GM18499 (cell line): Measurements from ENCODE around the gene NPR2.

Experiments used
- ATAC-seq: cut with Tn5 transposase; IDR thresholded peaks from one replicate; pipeline ENCODE4 v1.9.1; 2021; ENCODE audit warnings: moderate number of reproducible peaks; ENCODE audit not compliant: insufficient read depth, unreplicated experiment

The NPR2 gene

DNA sequence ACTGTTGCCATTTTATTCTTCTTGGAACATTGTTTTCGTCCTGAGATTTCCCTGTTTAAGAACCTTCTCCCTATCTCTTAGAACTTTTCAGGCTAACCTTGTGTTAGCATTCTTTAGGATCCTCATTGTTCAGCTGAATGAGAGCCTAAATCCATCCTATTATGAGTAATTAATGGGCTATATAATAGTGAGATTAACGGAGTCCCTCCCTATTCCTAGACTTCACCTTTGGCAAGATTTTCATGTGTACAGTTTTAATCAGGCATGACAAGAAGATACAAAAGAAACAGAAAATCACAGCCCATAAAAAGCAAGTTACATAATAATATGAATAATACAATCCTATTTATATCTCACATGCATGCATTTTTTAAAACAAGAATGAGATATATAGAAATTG is 28.2 kb upstream of the NPR2 start:
- ATAC-seq, result no peak

DNA sequence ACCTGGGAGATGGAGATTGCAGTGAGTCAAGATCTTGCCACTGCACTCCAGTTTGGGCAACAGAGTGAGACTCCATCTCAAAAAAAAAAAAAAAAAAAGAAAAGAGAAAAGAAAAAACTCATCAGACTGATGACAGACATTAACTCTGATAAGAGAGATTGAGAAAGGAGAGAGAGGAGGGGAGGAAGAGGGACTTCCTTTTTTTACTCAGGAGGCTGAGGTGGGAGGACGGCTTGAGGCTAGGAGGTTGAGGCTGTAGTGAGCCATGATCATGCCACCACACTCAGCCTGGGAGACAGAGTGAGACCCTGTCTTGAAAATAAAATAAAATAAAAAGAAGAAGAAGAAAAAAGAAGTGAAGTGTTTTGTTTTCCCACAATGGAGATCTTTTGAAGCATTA is 27.6 kb upstream of the NPR2 start:
- no peak for ATAC-seq

DNA sequence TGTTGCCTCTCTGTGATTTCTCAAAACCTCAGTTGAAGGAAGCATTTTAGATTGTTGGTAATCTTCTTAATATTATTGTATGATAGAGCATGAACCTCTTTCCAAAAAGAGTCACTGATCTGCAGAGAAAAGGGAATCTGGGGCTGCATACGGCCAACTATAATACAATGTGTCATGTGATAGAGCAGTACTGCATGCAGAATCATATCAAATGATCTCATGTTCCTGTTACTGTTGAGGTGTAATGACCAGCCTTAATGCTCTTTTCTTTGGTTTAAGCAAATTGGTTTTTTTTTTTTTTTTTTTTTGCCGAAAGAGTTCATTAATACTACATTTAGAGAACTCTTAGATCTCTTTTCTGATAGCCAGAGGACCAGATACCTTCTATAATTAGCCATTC is 24.4 kb upstream of the NPR2 start:
- ATAC-seq, result no peak

DNA sequence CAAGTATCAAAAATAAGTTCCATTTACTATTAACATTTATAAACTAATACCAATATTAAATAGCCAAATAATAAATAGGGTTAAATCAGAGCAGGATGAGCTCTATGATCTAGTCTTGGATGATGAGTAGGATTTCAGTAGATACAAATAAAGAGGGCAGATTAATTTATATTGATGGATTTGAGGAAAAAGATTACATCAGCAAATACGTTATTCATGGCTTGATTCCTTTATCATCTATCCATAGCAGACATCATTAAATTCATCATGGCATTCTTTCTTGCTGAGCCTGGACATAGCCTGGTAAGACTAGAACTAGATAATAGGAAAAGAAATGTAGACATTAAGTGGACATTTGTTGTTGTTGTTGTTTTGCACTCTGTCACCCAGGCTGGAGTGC is 23.9 kb upstream of the NPR2 start:
- no peak for ATAC-seq

DNA sequence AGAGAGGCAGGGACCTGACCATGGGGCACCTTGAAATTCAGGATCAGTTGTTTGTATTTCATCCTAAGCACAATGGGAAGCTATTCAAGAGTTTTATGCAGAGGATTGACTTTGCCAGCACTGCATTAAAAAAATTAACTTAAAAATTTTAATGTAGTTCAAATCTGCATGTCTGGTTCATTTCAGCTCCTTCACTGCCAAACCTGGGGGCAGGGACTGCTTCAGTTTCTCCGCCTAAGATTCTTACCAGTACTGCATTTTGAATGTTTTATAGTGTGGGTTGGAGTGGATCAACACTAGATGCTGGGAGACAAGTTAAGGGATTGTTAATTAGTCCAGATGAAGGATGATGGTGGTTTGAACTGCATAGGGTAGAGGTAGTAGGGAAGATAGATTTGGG is 21.6 kb upstream of the NPR2 start:
- no peak for ATAC-seq

DNA sequence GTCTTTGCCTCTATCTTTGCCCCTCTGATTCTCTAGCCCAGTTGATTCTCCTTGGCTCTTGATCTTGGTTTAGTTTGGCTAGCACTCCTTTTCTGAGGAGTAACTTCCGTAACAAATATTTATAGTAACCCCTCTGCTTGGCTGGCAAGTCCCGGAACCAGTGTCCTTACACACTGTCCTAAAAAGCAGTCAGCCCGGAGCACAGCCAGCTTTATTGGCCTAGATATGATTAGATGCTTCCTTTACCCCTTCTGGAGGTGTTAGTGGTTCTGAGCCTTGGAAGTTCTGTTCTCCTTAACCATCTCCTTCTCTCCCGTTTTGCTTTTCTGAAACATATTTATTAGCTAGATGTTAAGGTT is 20.3 kb upstream of the NPR2 start:
- ATAC-seq, result no peak

DNA sequence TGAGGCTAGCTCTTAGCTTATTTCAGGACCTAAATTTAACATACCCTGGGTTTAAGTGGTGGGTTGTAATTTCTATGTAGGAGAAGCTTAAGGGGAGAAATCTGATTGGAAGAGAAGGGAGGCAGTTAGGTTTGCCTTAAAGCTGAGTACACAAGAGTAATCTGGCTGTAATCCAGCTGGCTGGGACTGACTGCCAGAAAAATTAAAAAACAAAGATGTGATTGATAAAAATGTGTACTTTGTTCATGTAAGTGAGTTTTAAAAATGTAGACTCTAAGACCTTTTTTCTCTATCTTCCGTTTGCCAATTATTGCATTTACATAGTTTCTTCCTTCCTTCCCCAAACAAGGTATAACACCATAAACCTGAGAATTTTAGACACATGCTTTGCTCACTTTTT is 19.9 kb upstream of the NPR2 start:
- no peak for ATAC-seq

DNA sequence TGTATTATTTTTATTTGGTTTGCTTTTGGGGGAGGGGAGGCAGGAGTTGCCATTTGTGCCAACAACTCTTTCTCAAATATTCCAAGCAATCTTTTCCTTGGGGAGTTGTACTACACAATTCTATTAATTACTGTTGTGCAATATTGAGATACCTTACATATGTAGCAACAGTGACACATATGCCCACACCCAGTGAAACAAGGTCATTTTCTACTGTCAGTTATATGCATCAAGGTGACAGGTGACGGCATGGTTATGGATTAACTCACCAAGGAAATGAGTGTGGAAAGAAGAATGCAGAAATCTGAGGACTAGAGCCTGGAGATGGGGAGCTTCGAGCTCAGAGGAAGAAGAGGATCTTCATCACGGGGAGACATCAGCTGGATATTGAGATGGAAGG is 19.4 kb upstream of the NPR2 start:
- ATAC-seq, result no peak

DNA sequence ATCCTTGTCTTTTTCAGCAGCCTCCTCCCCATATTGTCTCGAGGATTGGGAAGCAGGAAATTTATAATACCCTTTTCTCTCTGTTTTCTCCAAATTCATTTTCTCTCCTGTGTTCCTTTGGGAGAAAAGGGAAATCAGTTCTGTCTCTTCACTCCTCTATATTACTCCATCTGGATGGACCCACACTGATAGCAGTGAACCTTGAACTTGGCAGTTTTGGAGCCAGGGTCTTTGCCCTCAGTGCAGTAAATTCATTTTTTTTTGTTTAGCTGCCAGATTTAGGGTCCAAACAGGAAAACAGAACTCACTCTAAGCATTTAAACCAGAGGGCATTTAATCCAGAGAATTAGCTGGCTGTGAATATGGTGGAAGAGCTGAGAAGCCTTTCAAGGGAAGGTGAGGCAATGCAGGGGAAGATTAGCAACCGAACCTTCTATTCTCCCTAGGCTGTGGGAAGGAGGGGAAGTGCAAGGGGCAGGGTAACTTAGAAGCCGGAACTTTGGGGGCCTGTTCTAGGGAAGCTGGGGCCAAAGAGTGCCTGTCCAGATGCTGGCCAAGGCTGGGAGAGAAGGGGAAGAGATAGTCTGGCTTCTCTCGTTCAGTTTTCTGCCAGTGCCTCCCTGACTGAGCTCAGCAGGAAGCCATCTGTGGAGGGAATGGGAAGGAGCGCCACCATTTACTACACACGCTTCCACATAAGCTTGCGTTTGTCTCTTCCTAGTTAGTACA is 16.3 kb upstream of the NPR2 start:
- no peak for ATAC-seq

DNA sequence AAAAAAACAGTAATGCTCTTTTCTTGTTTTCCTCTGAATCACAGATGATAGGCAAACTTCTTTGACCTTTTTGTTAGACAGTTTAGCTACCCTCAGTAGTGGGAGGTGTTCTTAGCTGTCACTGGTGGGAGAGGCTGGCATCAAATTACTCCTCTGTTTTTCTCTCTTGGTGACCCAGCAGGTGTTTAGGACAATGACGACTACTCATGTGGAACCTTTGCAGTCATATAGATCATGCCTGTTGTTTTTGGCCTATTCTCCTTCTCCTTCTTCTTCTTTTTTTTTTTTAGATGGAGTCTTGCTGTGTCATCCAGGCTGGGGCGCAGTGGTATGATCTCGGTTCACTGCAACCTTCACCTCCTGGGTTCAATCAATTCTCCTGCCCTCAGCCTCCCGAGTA is 15.4 kb upstream of the NPR2 start:
- ATAC-seq, result no peak

DNA sequence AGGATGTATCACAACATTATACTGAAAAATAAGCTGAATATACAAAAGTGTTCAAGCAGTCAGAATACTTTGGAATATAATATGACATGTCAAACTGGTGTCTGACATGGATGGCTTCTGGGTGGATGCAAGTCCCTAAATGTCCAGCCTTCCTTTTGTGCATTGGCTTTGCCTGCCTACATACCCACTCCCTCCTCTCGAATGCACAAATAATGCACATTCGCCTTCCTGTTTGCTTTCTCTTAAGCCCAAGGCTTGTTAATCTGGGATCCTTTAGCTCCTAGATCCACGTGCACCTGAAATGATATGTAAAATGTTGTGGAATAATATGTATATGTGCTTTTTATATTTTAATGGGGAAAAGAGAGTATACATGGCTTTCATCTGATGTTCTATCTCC is 12.9 kb upstream of the NPR2 start:
- no peak for ATAC-seq

DNA sequence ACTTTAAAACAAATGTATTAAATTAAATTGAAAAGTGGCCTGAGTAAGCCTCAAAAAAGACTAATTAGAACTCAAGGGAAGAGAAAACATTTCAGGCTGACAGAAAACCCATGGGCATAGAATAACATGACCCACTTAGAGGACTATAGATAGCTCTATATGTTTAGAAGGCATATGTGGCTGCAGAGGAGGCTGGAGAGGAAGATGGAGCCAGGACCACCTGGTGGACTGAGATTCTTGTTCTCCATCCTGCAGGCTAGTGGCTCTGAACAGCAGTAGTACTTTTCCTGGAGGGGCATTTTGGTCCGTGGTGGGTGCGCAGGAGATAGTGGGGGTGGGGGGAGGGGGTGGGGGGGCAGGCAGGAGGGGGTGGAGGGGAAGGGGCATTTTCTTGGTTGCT is 10.3 kb upstream of the NPR2 start:
- no peak for ATAC-seq

DNA sequence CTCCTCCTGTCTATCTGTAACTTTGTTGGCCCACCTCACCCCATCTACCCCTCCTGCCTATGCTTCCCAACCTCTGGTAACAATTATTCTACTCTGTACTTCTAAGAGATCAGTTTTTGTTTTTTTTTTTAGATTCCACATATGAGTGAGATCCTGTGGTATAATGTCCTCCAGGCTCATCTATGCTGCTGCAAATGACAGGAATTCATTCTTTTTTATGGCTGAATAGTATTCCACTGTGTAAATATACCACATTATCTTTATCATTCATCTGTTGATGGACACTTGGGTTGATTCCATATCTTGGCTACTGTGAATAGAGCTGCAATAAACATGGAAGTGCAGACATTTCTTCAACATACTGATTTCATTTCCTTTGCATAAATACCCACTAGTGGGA is 8.0 kb upstream of the NPR2 start:
- ATAC-seq, result no peak

DNA sequence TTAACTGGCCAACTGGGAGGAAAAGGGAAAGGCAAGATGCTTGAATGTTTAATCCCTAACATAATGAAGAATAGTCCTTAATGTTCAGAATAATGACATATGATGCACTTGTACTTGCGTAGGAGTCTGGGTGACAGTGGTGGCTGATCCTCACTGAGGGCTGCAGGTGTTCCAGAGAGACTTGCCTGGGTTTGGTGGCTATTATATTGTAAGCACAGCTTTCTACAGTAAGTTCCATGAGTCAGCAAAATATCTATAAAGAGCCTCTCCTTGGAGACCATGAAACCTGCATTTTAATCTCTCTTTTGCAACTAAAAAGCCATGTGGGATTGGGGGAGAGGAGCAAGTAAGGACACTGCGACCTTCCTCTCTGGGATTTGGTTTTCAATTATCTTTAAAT is 1.9 kb upstream of the NPR2 start:
- ATAC-seq, result no peak

DNA sequence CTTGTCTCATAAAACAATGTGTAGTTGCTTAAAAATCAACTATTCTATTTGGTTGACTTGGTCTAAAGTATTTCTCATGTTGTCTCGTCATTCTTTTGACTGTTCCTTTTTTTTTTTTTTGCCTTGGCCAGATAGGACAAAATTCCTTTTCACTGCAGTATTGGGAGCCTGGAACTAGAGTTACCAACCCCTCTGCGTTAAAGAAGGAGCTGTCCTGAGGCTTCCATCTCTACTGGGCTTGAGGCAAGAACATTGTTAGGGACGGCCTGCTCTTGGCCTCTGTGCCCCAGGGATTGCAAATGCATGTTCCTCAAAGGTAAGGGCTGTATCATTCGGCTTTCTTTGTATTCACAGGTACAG is 1.4 kb upstream of the NPR2 start:
- no peak for ATAC-seq

DNA sequence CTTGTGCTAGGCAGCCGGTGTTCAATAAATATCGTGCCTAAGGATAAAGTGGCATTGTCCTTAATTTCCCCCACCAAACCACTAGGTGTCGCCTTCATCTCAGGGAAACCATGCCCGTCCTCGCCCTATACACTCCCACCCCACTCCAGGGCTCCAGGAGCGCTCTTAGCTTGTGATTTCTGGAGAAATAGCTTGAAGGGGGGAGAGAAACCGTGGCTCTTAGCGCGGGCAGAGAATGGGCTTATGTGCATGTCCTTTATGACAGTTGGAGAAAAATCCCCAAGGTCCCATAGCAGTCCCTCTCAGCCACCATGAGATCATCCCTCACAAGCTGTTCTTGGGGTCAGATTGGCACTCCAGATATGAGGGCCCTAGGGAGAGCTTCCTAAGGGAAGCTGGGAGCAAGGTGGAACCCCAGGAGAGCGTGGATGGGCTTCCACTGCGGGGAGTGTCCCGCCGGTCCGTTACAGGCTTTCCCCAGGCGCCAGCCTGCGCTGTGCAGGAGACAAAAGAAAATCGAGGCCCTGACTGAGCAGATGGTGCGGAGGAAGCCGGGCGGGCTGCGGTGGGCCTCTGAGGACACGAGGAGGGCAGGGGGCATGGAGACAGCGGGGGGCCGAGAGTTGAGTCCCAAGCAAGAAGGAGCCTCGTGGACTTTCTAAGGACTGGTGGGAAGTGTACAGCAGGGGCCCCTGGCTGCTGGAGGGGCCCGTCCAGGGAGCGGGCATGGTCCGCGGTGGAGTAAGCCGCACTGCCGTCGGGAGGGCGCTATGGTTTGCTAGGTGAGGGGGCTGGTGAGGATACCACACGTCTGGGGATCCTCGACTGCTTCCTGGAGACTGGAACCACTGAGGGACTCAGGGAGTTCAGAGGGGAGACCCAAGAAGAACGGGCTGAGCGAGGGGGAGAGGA is 750 bp upstream of the NPR2 start:
- no peak for ATAC-seq

DNA sequence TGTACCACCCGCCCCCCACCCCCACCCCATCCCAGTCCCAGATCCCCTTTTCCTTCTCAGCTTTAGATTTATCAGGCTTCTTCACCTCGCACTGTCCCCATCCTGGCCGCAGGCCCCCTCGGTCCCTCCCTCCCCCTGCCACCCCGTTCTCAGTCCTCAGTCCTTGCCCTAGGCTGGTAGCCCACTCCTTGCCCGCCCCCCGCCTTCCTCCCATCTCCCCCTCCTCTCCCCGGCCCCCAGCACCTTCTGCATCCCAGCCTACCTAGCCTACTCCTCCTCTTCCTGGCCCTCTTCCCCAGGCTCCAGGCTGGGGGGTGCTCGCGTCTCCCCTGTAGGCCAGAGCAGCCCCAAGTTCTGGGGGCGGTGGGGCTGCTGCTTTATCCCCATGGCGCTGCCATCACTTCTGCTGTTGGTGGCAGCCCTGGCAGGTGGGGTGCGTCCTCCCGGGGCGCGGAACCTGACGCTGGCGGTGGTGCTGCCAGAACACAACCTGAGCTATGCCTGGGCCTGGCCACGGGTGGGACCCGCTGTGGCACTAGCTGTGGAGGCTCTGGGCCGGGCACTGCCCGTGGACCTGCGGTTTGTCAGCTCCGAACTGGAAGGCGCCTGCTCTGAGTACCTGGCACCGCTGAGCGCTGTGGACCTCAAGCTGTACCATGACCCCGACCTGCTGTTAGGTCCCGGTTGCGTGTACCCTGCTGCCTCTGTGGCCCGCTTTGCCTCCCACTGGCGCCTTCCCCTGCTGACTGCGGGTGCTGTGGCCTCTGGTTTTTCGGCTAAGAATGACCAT is 828 bp downstream of the NPR2 start:
- ATAC-seq, result no peak

DNA sequence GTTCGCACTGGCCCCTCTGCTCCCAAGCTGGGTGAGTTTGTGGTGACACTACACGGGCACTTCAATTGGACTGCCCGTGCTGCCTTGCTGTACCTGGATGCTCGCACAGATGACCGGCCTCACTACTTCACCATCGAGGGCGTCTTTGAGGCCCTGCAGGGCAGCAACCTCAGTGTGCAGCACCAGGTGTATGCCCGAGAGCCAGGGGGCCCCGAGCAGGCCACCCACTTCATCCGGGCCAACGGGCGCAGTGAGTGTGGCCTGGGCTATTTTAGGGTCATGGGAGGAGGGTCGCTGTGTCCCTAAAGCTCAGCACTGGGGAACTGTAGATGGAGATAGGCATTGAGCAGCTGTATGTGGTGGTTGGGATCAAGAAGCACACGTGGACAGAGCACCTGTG is 1.4 kb downstream of the NPR2 start:
- ATAC-seq, result no peak

DNA sequence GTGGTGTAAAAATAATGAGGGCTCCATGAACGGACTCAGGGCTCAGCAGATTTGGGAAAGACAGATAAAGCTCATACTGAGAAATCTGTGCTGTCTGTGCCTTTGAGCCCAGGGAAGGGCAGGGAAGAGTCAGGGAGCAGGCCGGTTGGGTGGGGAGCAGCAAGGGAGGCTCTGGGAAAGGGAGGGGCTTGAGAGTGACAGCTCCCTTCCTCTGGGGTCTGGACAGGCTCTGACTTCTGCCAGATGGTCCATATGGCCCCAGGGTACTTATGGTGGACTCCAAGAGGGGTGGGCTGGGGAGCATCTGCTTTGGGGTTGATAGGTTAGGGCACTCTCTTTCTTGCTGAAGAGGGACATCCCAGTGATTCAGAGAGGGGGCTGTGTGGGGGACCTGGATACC is 2.1 kb downstream of the NPR2 start:
- no peak for ATAC-seq

DNA sequence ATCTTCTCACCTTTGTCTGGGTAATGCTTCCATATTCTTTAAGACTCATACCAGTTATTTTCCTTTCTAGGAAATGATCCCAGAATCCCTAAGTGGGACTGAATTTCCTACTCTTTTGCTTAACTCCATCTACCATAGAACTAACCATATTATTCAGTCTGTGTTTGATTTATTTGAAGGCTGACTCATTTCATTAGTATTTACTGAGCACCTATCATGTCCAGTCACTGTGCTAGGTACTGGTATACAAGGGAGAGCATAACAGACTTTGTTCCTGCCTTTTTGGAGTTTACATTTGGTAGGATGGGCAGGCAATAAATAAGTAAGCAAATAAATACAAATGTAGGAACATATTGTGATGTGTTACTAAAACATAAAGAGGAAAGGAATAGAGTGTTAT is 4.3 kb downstream of the NPR2 start:
- no peak for ATAC-seq
